Measurements from ENCODE around the gene KRT5.
"Not testable (repeated sequence)": the region's sequence is repeated elsewhere in the genome, so short reads cannot be mapped to it uniquely, and the experiment has no call there.

Gene KRT5

DNA sequence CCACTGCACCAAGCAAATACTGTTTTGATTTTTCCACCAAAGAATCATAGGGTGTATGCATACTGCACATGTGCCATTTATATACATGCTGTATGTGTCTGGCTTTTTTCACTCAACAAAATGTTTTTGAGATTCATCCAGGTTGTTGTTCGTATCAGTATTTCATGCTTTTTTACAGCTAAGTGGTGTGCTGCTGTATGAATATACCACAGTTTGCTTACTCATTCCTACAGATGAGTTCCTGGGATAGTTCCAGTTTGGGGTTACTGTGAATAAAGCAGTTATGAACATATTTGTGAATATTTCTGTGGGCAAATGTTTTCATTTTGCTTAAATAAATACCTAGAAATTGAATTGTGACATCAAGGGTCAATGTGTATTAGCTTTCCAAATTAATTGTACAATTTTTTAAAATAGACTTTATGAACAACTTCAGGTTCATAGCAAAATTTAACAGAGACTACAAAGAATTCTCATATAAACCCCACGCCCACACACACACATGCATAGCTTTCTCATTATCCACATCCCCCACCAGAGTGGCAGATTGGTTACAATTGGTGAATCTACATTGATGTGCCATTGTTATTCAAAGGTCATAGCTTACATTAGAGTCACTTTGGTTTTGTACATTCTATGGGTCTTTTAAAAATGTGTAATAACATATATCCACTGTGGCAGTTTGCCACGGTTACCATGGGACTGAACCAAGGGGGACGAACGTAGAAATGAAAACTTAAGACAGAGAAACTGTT is 20.2 kb downstream of the KRT5 start:
- H3K36me3 Mint-ChIP-seq (ENCODE audit: low read depth): no peaks in the 10 kb centered on the region

GRCh38 chr12:52498946-52499345 is 21.2 kb downstream of the KRT5 start:
- Mint-ChIP-seq H3K4me3 (no peak overlapping the region), H3K4me1 (ENCODE audit: low read depth) (no peaks in the 10 kb centered on the region)

More for the DNA sequence above, 20.2 kb downstream of the KRT5 start:
- Mint-ChIP-seq H3K27me3 (ENCODE audit: low read depth) (peaks cover 18% of the 10 kb centered on the region), H3K4me1 (ENCODE audit: low read depth) (no peaks in the 10 kb centered on the region), H3K4me3 (no peak overlapping the region), H3K27ac (no peak overlapping the region), H3K9me3 (no peaks in the 10 kb centered on the region)

DNA sequence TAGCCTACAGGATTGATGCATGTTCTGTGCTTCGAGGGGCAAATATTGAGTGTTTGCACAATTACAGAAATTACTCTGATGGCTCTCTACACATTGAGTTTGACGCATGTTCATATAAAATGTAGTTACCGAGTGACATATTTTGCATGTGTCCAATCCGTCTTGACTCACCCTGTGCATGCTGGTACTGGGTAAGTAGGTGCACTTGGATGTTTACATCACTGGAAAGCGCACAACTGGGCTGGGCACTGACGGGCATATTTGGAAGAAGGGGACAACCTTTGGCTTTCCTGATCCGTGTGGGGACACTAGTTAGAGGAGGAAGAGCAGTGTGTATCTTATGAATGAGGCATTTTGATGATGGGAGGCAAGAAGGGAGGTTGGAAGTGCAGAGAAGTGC is 22.2 kb downstream of the KRT5 start:
- Mint-ChIP-seq H3K9me3 (no peaks in the 10 kb centered on the region), H3K27ac (no peak overlapping the region), H3K4me1 (ENCODE audit: low read depth) (no peaks in the 10 kb centered on the region), H3K4me3 (no peak overlapping the region), H3K36me3 (ENCODE audit: low read depth) (no peaks in the 10 kb centered on the region), H3K27me3 (ENCODE audit: low read depth) (peaks cover 24% of the 10 kb centered on the region)

More at GRCh38 chr12:52498946-52499345, 21.2 kb downstream of the KRT5 start:
- Mint-ChIP-seq H3K27ac (no peak overlapping the region), H3K27me3 (ENCODE audit: low read depth) (peaks cover 23% of the 10 kb centered on the region), H3K36me3 (ENCODE audit: low read depth) (no peaks in the 10 kb centered on the region), H3K9me3 (no peaks in the 10 kb centered on the region)

DNA sequence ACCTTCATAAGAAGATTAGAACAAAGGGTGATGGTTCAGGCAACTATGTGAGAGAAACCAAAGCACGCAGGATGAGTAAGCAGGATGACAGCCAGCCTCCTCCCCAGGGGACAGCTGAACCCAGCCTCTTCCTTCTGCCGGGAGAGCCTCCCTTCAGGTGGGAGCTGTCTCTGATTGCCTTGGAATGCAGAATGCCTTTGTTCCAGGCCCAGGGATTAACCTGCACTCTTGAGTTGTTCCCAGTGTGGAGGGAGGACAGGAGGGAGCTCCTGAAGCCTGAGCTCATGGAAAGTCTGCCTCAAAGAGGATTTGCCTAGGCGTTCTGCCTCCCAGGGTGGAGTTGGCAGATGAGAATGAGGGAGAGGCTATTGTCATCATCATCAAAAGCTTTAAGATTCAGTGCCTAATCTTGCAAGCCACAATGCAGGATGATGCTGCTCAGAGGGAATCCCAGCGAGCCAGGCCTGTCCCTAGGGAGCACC is 23.6 kb downstream of the KRT5 start:
- H3K4me1 Mint-ChIP-seq (ENCODE audit: low read depth): no peaks in the 10 kb centered on the region
- peaks cover 21% of the 10 kb centered on the region for H3K27me3 Mint-ChIP-seq (ENCODE audit: low read depth)
- H3K27ac Mint-ChIP-seq: no peak overlapping the region
- H3K36me3 Mint-ChIP-seq (ENCODE audit: low read depth): no peaks in the 10 kb centered on the region
- H3K4me3 Mint-ChIP-seq: no peak overlapping the region
- no peaks in the 10 kb centered on the region for H3K9me3 Mint-ChIP-seq

GRCh38 chr12:52496054-52496453 is 24.1 kb downstream of the KRT5 start:
- Mint-ChIP-seq H3K9me3 (no peaks in the 10 kb centered on the region), H3K36me3 (ENCODE audit: low read depth) (no peaks in the 10 kb centered on the region), H3K27ac (no peak overlapping the region), H3K4me3 (no peak overlapping the region), H3K27me3 (ENCODE audit: low read depth) (peaks cover 21% of the 10 kb centered on the region), H3K4me1 (ENCODE audit: low read depth) (no peaks in the 10 kb centered on the region)

DNA sequence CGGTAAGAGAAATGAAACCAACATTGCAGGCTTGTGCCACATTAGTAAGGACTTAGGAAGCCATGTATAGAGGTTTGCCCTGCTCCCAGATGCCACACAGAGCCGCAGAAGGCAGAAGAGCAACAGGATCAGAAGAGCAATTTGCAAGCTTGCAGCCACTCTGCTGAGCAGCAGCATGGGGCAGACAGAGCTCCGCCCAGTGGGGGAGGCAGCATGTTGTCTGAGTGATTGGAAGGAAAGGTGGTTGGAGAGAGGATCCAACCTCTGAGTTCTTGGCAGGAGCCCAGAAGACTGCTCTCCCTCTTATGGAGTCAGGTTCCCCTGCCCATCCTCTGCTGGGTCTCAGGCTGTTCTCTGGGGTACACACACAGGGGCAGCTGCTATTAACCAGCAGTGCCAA is 24.8 kb downstream of the KRT5 start:
- H3K4me3 Mint-ChIP-seq: no peak overlapping the region
- no peaks in the 10 kb centered on the region for H3K9me3 Mint-ChIP-seq
- H3K27ac Mint-ChIP-seq: no peak overlapping the region
- no peaks in the 10 kb centered on the region for H3K4me1 Mint-ChIP-seq (ENCODE audit: low read depth)
- H3K27me3 Mint-ChIP-seq (ENCODE audit: low read depth): peaks cover 21% of the 10 kb centered on the region
- H3K36me3 Mint-ChIP-seq (ENCODE audit: low read depth): no peaks in the 10 kb centered on the region

GRCh38 chr12:52494518-52494917 is 25.7 kb downstream of the KRT5 start:
- Mint-ChIP-seq H3K36me3 (ENCODE audit: low read depth) (no peaks in the 10 kb centered on the region), H3K27me3 (ENCODE audit: low read depth) (peaks cover 21% of the 10 kb centered on the region), H3K9me3 (no peaks in the 10 kb centered on the region)

GRCh38 chr12:52494100-52494499 is 26.1 kb downstream of the KRT5 start:
- no peak overlapping the region for H3K27ac Mint-ChIP-seq
- H3K4me1 Mint-ChIP-seq (ENCODE audit: low read depth): no peaks in the 10 kb centered on the region
- no peaks in the 10 kb centered on the region for H3K36me3 Mint-ChIP-seq (ENCODE audit: low read depth)
- H3K9me3 Mint-ChIP-seq: no peaks in the 10 kb centered on the region
- H3K4me3 Mint-ChIP-seq: no peak overlapping the region
- H3K27me3 Mint-ChIP-seq (ENCODE audit: low read depth): peaks cover 21% of the 10 kb centered on the region

More at GRCh38 chr12:52494518-52494917, 25.7 kb downstream of the KRT5 start:
- Mint-ChIP-seq H3K27ac (no peak overlapping the region), H3K4me3 (no peak overlapping the region), H3K4me1 (ENCODE audit: low read depth) (no peaks in the 10 kb centered on the region)

GRCh38 chr12:52493172-52493571 is 27.0 kb downstream of the KRT5 start, which contains the start of gene KRT6A:
KRT6A (minus strand) TSS chr12:52493257; CDS start chr12:52493188, 69 bp downstream.
- peaks cover 19% of the 10 kb centered on the region for H3K27me3 Mint-ChIP-seq (ENCODE audit: low read depth)
- no peaks in the 10 kb centered on the region for H3K36me3 Mint-ChIP-seq (ENCODE audit: low read depth)
- no peaks in the 10 kb centered on the region for H3K9me3 Mint-ChIP-seq
- H3K4me3 Mint-ChIP-seq: no peak within 1 kb of the TSS
- no peaks in the 10 kb centered on the region for H3K4me1 Mint-ChIP-seq (ENCODE audit: low read depth)
- H3K27ac Mint-ChIP-seq: no peak within 1 kb of the TSS

DNA sequence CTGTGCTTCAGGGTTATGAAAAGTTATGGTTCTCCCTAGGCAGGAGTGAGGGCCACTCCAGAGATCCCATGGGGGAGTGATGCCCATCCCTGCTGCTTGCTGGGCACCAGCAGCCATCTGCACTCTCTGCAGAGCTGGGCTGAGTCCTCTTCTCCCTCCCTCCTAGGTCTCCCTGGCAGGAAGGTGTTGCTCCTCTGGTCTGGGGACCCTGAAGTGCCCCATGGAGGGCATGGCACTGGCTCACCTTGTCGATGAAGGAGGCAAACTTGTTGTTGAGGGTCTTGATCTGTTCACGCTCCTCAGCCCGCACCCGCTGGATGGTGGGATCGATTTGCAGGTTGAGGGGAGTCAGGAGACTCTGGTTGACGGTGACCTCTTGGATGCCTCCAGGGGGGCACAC is 27.8 kb downstream of the KRT5 start:
- H3K36me3 Mint-ChIP-seq (ENCODE audit: low read depth); H3K4me1 Mint-ChIP-seq (ENCODE audit: low read depth); H3K9me3 Mint-ChIP-seq; H3K4me3 Mint-ChIP-seq; H3K27ac Mint-ChIP-seq: not testable (repeated sequence)
- H3K27me3 Mint-ChIP-seq (ENCODE audit: low read depth): peaks cover 16% of the 10 kb centered on the region

DNA sequence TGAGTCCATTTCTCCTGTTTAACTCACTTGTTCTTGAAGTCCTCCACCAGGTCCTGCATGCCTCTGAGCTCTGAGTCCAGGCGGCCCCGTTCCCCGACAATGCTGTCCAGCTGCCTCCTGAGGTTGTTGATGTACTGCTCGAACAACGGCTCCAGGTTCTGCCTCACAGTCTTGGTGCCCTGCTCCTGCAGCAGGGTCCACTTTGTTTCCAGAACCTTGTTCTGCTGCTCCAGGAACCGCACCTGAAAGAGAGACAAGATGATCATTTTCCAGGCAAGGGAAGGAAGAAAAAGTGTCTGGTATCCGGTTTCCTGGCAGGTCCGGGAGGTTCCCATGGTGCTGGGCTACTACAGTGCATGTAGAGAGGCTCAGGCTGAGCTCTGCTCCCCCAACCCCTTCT is 28.7 kb downstream of the KRT5 start:
- not testable (repeated sequence) for H3K36me3 Mint-ChIP-seq (ENCODE audit: low read depth); H3K4me3 Mint-ChIP-seq; H3K4me1 Mint-ChIP-seq (ENCODE audit: low read depth); H3K27ac Mint-ChIP-seq; H3K9me3 Mint-ChIP-seq
- H3K27me3 Mint-ChIP-seq (ENCODE audit: low read depth): peaks cover 16% of the 10 kb centered on the region

GRCh38 chr12:52488736-52489135 is 31.5 kb downstream of the KRT5 start:
- Mint-ChIP-seq H3K9me3 (no peaks in the 10 kb centered on the region), H3K36me3 (ENCODE audit: low read depth) (no peaks in the 10 kb centered on the region), H3K27ac (no peak overlapping the region), H3K4me3 (no peak overlapping the region), H3K4me1 (ENCODE audit: low read depth) (no peaks in the 10 kb centered on the region), H3K27me3 (ENCODE audit: low read depth) (peaks cover 18% of the 10 kb centered on the region)

DNA sequence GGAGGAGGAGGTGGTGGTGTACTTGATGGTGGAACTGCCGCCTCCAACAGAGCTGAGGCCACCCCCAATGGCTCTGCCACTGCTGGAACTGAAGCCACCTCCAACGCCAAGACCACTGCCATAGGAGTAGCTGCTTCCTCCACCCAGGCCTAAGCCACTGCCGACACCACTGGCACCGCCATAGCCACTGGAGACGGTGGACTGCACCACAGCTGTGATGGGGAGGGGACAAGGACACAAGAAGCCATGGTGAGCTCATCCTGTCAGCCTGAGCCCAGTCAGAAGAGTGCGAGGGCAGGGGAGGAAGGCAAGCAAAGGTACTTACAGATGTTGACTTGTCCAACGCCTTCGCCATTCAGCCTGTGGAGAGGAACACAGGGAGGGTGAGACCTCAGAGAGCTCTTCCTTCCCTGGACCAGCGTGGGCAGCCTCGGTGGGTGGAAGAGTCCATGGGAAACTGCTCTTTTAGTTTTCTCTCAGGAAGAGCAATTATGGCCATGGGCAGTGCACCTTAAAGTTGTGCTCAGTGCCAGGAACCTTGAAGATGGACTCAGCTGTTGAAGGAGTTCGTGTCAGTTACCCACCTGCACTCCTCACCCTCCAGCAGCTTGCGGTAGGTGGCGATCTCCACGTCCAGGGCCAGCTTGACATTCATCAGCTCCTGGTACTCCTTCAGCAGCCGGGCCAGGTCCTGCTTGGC is 32.3 kb downstream of the KRT5 start:
- H3K27me3 Mint-ChIP-seq (ENCODE audit: low read depth): peaks cover 26% of the 10 kb centered on the region
- not testable (repeated sequence) for H3K27ac Mint-ChIP-seq; H3K4me1 Mint-ChIP-seq (ENCODE audit: low read depth); H3K4me3 Mint-ChIP-seq; H3K9me3 Mint-ChIP-seq; H3K36me3 Mint-ChIP-seq (ENCODE audit: low read depth)

DNA sequence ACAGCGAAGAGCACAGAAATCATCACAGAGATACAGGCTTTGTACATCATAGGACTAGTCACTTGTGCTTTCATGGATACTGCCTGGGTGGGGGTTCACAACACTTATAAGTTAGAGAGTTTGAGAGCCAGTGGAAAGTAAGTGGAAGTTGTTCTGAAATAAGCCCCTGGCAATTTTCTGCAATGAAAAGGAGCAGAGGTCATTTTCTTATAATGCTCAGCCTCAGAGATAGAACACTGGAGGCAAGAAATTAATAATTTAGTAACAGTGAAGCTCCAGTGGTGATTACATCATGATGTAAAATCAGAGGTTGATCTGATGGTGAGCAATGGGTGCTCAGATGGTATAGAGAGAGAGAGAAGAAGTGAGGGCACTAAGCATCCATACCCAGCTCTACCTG is 33.0 kb downstream of the KRT5 start:
- H3K9me3 Mint-ChIP-seq: no peaks in the 10 kb centered on the region
- H3K4me3 Mint-ChIP-seq: no peak overlapping the region
- peaks cover 29% of the 10 kb centered on the region for H3K27me3 Mint-ChIP-seq (ENCODE audit: low read depth)
- no peaks in the 10 kb centered on the region for H3K36me3 Mint-ChIP-seq (ENCODE audit: low read depth)
- no peak overlapping the region for H3K27ac Mint-ChIP-seq
- H3K4me1 Mint-ChIP-seq (ENCODE audit: low read depth): no peaks in the 10 kb centered on the region
